WTC11 (cell line): ENCODE results near the gene NACC2. TPM values are rescaled to one million over a fixed set of nuclear protein-coding genes. Genes with fewer than 3 reads are reported as not detected.

ENCODE experiments used
- ATAC-seq: fragments of 200-7000 bp; cut with Tn5 transposase; 2 replicates; pipeline ENCODE4 v1.10.0; 2021; ENCODE audit warnings: mild to moderate bottlenecking, moderate library complexity
- CTCF ChIA-PET: fragments of 300-600 bp; sonication (Branson Sonifier 250); formaldehyde crosslinking; loops from one replicate; lab custom pipeline; 2021; ENCODE audit warnings: antibody characterized with exemption; lab: Charles Lee
- POLR2A ChIA-PET: fragments of 350-600 bp; sonication (Branson Sonifier 250); formaldehyde crosslinking; loops from one replicate; lab custom pipeline; 2021; ENCODE audit warnings: antibody characterized with exemption; lab: Charles Lee
- DNase-seq: peaks from one replicate; pipeline ENCODE4 v3.0.0; 2021; ENCODE audit warnings: low spot score
- H3K27ac Mint-ChIP-seq: 2 replicates; pipeline ENCODE4 v1.8.0; 2021; ENCODE audit warnings: mixed read lengths
- H3K27me3 Mint-ChIP-seq: 2 replicates; pipeline ENCODE4 v1.8.0; 2021; ENCODE audit warnings: low read depth, mild to moderate bottlenecking, moderate library complexity, mixed read lengths
- H3K36me3 Mint-ChIP-seq: 2 replicates; pipeline ENCODE4 v1.8.0; 2021; ENCODE audit warnings: mixed read lengths
- H3K4me1 Mint-ChIP-seq: 2 replicates; pipeline ENCODE4 v1.8.0; 2022; ENCODE audit warnings: mixed read lengths
- H3K4me3 Mint-ChIP-seq: 2 replicates; pipeline ENCODE4 v1.8.0; 2021; ENCODE audit warnings: mild to moderate bottlenecking, moderate library complexity, mixed read lengths
- H3K9me3 Mint-ChIP-seq: 2 replicates; pipeline ENCODE4 v1.8.0; 2021; ENCODE audit warnings: mixed read lengths
- FOXK1 ChIP-seq: sonication (generic); formaldehyde crosslinking; IDR thresholded peaks from 2 replicates; pipeline ENCODE4 v1.8.0; 2022; ENCODE audit warnings: mild to moderate bottlenecking, moderate library complexity, missing genetic modification reagents
- GABPB1 ChIP-seq: sonication (generic); formaldehyde crosslinking; IDR thresholded peaks from 2 replicates; pipeline ENCODE4 v1.8.1; 2023; ENCODE audit warnings: mild to moderate bottlenecking, missing genetic modification reagents
- GRHL2 ChIP-seq: fragments of 250-450 bp; sonication (Bioruptor Pico); IDR thresholded peaks from 2 replicates; pipeline ENCODE4 v1.8.0; 2022; ENCODE audit warnings: mild to moderate bottlenecking, moderate library complexity; ENCODE audit not compliant: insufficient replicate concordance, severe bottlenecking
- KAT7 ChIP-seq: sonication (generic); formaldehyde crosslinking; IDR thresholded peaks from 2 replicates; pipeline ENCODE4 v1.8.1; 2023; ENCODE audit warnings: missing genetic modification reagents, mild to moderate bottlenecking, borderline replicate concordance
- NFYB ChIP-seq: sonication (generic); formaldehyde crosslinking; conservative IDR thresholded peaks from 2 replicates; pipeline ENCODE4 v1.8.0; 2022; ENCODE audit warnings: low read depth, missing genetic modification reagents
- PRRX2 ChIP-seq: fragments of 250-450 bp; sonication (Bioruptor Pico); IDR thresholded peaks from 2 replicates; pipeline ENCODE4 v1.8.0; 2021; ENCODE audit warnings: mild to moderate bottlenecking
- RORB ChIP-seq: fragments of 250-450 bp; sonication (Bioruptor Pico); IDR thresholded peaks from 2 replicates; pipeline ENCODE4 v1.9.0; 2021; ENCODE audit warnings: mild to moderate bottlenecking
- SMAD4 ChIP-seq: sonication (generic); formaldehyde crosslinking; IDR thresholded peaks from 2 replicates; pipeline ENCODE4 v1.8.0; 2022; ENCODE audit warnings: mild to moderate bottlenecking, missing genetic modification reagents
- ZNF232 ChIP-seq: sonication (generic); formaldehyde crosslinking; IDR thresholded peaks from 2 replicates; pipeline ENCODE4 v1.8.0; 2022; ENCODE audit warnings: mild to moderate bottlenecking, missing genetic modification reagents
- ZNF263 ChIP-seq: sonication (generic); formaldehyde crosslinking; IDR thresholded peaks from 2 replicates; pipeline ENCODE4 v1.8.1; 2022; ENCODE audit warnings: low read depth, mild to moderate bottlenecking, moderate library complexity, missing genetic modification reagents
- ZNF416 ChIP-seq: fragments of 250-450 bp; sonication (Bioruptor Pico); IDR thresholded peaks from 2 replicates; pipeline ENCODE4 v1.9.0; 2021; ENCODE audit warnings: mild to moderate bottlenecking, inconsistent platforms
- total RNA-seq: library from RNA; stranded (reverse); gene quantifications from 3 replicates; pipeline ENCODE4 v1.2.3, GENCODE V29; 2021
- TF ChIP-seq, protein P1 (sequence below): sonication (generic); formaldehyde crosslinking; IDR thresholded peaks from 2 replicates; pipeline ENCODE4 v1.8.1; 2022; ENCODE audit warnings: low read depth, missing genetic modification reagents, borderline replicate concordance
- TF ChIP-seq, protein P2 (sequence below): fragments of 250-450 bp; sonication (Bioruptor Pico); conservative IDR thresholded peaks from 2 replicates; pipeline ENCODE4 v1.9.0; 2021; ENCODE audit warnings: mild to moderate bottlenecking
- TF ChIP-seq, protein P3 (sequence below): sonication (generic); formaldehyde crosslinking; IDR thresholded peaks from 2 replicates; pipeline ENCODE4 v1.8.1; 2023; ENCODE audit warnings: mild to moderate bottlenecking, missing genetic modification reagents, borderline replicate concordance
- TF ChIP-seq, protein P4 (sequence below): sonication (generic); formaldehyde crosslinking; IDR thresholded peaks from 2 replicates; pipeline ENCODE4 v1.8.0; 2022; ENCODE audit warnings: mild to moderate bottlenecking, missing genetic modification reagents
- TF ChIP-seq, protein P5 (sequence below): sonication (generic); formaldehyde crosslinking; IDR thresholded peaks from 2 replicates; pipeline ENCODE4 v1.8.1; 2022; ENCODE audit warnings: mild to moderate bottlenecking, moderate library complexity, missing genetic modification reagents
- TF ChIP-seq, protein P6 (sequence below): sonication (generic); formaldehyde crosslinking; IDR thresholded peaks from 2 replicates; pipeline ENCODE4 v1.8.0; 2022; ENCODE audit warnings: mild to moderate bottlenecking, missing genetic modification reagents
- TF ChIP-seq, protein P7 (sequence below): sonication (generic); formaldehyde crosslinking; IDR thresholded peaks from 2 replicates; pipeline ENCODE4 v1.8.0; 2022; ENCODE audit warnings: mild to moderate bottlenecking, missing genetic modification reagents

NACC2 gene
- total RNA-seq, 1 experiment from 2014 or later = 17.1 TPM

DNA sequence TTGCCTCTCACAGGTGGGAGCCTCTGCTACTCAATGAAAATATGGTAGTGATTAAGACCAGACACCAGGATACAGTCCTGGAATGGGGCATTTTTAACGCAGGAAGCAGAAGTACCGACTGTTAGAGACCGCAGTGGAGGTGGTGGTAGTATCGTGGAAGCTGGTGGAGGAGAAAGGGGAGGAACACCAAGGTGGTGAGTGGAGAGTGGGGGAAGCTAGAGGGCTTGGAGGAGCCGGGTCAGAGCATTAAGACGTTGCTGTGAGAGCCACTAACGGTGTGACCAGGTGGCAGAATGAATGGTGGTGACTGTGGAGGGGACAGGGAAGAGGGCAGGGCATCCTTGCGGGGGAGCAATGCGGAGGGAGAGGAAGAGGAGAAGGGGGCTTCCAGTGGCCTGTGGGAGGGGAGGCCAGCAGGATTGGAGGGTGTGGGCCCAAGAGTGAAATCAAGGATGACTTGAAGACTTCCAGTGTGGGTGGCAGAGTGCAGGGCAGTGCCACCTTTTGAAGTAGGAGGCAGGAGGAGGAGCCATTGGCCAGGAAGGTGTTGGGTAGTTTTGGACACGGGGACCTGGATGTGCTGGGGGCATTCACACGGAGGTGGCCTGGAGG lies 132.3 kb downstream of the NACC2 start (continued):
- TF ChIP-seq, protein P1, sequence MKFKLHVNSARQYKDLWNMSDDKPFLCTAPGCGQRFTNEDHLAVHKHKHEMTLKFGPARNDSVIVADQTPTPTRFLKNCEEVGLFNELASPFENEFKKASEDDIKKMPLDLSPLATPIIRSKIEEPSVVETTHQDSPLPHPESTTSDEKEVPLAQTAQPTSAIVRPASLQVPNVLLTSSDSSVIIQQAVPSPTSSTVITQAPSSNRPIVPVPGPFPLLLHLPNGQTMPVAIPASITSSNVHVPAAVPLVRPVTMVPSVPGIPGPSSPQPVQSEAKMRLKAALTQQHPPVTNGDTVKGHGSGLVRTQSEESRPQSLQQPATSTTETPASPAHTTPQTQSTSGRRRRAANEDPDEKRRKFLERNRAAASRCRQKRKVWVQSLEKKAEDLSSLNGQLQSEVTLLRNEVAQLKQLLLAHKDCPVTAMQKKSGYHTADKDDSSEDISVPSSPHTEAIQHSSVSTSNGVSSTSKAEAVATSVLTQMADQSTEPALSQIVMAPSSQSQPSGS = no peak

DNA sequence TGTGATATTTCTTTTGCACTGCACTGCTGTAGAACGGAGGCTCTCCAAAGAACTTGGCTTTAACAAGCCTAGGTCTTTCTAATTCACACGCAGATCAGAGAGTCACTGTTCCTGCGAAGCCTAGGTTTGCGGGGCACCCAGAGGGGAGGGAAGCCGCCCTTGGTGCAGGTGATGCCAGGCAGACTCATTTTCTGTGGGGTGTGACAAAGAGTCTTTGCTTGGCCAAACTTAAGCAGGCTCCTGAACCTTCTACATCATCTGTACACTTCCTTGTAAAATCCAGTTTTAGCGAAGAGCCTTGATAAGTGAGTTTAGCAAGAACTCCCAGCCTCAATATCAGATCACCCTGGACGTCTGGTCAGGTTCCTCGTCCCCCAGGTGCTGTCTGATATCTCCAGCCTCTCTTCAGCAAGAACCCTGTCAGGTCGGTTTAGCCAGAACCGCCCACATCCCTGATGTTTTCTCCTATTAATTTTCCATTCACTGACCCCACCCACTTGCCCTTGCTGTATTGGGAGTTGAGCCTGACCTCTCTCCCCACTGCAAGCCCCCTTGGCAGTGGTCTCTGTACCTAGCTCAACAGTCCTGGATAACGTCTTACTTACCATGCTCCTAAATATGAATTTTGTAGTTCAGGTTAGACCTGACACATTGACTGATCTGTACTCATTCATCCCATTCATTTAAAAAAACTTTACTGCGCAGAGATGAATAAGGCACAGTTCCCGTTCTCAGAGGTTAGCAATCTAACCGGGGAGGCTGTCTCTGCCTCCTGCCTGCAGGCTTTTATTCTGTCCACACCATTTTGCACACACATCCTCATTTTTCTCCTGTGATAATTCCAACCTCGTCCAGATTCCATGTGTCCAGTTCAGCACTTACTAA lies 133.0 kb downstream of the NACC2 start:
- CTCF ChIA-PET = interaction anchor here (1.0 to 2.6 kb wide), 12 partner anchors 7 to 254 kb away, joined by 3 to 12 read pairs (median 4); no protein-coding TSS in a partner anchor
- Mint-ChIP-seq H3K36me3 (no peaks in the 10 kb centered on the region), H3K27me3 (no peaks in the 10 kb centered on the region), H3K27ac (no peak overlapping the region), H3K4me3 (peak overlapping the region; percentile 82), H3K9me3 (no peaks in the 10 kb centered on the region), H3K4me1 (peaks cover 21% of the 10 kb centered on the region)
- DNase-seq (no peak), ATAC-seq (no peak)
- POLR2A ChIA-PET = interaction anchor here (1.0 kb wide), 1 partner anchor 180 kb away, joined by 3 read pairs; no protein-coding TSS in a partner anchor
- TF ChIP-seq, protein P2, sequence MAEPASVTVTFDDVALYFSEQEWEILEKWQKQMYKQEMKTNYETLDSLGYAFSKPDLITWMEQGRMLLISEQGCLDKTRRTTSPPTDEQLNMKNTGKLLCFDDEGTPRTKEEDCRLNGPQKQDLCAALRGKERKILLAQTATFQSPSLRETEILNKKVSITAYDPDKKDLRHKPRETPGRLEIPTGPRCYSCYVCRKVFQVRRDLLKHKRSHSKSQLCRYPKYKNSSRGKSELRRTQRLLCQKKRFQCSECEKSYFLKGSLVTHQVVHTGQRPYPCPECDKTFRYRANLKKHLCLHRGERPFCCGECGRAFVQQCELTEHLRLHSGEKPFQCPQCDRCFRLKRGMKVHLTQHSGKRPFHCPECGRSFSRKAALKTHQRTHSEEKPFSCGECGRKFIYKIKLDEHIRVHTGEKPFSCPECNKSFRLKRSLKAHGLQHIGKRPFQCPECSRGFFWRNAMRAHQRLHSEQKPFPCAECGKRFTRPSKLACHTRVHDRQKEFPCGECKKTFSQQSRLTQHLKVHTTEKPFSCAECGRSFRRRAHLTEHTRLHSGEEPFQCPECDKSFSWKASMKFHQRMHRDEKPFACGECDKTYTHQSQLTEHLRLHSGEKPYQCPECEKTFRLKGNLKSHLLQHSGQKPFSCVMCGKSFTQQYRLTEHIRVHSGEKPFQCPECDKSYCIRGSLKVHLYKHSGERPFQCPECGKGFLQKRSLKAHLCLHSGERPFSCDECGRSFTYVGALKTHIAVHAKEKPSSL = no peak
- TF ChIP-seq, protein P3, sequence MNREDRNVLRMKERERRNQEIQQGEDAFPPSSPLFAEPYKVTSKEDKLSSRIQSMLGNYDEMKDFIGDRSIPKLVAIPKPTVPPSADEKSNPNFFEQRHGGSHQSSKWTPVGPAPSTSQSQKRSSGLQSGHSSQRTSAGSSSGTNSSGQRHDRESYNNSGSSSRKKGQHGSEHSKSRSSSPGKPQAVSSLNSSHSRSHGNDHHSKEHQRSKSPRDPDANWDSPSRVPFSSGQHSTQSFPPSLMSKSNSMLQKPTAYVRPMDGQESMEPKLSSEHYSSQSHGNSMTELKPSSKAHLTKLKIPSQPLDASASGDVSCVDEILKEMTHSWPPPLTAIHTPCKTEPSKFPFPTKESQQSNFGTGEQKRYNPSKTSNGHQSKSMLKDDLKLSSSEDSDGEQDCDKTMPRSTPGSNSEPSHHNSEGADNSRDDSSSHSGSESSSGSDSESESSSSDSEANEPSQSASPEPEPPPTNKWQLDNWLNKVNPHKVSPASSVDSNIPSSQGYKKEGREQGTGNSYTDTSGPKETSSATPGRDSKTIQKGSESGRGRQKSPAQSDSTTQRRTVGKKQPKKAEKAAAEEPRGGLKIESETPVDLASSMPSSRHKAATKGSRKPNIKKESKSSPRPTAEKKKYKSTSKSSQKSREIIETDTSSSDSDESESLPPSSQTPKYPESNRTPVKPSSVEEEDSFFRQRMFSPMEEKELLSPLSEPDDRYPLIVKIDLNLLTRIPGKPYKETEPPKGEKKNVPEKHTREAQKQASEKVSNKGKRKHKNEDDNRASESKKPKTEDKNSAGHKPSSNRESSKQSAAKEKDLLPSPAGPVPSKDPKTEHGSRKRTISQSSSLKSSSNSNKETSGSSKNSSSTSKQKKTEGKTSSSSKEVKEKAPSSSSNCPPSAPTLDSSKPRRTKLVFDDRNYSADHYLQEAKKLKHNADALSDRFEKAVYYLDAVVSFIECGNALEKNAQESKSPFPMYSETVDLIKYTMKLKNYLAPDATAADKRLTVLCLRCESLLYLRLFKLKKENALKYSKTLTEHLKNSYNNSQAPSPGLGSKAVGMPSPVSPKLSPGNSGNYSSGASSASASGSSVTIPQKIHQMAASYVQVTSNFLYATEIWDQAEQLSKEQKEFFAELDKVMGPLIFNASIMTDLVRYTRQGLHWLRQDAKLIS (CRISPR knock-in tag) = no peak
- TF ChIP-seq ZNF263 (no peak), NFYB (CRISPR knock-in tag) (no peak), GRHL2 (CRISPR knock-in tag) (no peak), ZNF232 (CRISPR knock-in tag) (no peak), SMAD4 (CRISPR knock-in tag) (no peak), ZNF416 (CRISPR knock-in tag) (no peak)
- TF ChIP-seq, protein P4, sequence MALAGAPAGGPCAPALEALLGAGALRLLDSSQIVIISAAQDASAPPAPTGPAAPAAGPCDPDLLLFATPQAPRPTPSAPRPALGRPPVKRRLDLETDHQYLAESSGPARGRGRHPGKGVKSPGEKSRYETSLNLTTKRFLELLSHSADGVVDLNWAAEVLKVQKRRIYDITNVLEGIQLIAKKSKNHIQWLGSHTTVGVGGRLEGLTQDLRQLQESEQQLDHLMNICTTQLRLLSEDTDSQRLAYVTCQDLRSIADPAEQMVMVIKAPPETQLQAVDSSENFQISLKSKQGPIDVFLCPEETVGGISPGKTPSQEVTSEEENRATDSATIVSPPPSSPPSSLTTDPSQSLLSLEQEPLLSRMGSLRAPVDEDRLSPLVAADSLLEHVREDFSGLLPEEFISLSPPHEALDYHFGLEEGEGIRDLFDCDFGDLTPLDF (CRISPR knock-in tag) = no peak

DNA sequence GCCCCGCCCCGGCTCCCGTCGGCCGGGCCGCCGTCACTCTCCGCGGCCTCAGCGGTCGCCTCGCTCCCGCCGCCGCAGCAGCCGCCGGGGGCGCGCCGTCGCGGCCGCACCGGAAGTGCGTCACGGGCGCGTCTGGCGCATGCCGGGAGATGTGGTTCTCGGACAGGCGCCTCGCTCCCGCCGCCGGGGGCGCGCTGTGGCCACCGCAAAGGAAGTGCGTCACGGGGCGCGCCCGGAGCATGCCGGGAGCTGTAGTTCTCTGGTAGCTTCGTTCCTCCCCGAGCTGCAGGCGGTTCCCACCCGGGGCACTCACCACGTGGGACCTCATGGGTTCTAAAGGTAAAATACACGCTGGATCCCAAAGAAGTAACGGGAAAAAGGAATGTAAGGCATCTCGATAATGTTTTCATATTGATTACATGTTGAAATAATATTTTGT lies 133.8 kb downstream of the NACC2 start, which contains the start of gene UBAC1:
Gene UBAC1, minus strand, starts transcription at position 97 of the 439 bp plus-strand sequence. CDS start 211 bp downstream, outside the sequence.
- DNase-seq = peak; percentile 94
- ATAC-seq = peak; percentile 85
- ChIA-PET CTCF (interaction anchor here (0.6 to 2.6 kb wide), 17 partner anchors 8 to 306 kb away, joined by 3 to 12 read pairs (median 3); no protein-coding TSS in a partner anchor), POLR2A (interaction anchor here (1.0 kb wide), 1 partner anchor 180 kb away, joined by 3 read pairs; no protein-coding TSS in a partner anchor)
- Mint-ChIP-seq H3K9me3 (no peaks in the 10 kb centered on the region), H3K4me3 (peak within 1 kb of the TSS; percentile 85), H3K27me3 (no peaks in the 10 kb centered on the region), H3K4me1 (peaks cover 21% of the 10 kb centered on the region), H3K36me3 (no peaks in the 10 kb centered on the region), H3K27ac (no peak within 1 kb of the TSS)
- TF ChIP-seq, protein P5, sequence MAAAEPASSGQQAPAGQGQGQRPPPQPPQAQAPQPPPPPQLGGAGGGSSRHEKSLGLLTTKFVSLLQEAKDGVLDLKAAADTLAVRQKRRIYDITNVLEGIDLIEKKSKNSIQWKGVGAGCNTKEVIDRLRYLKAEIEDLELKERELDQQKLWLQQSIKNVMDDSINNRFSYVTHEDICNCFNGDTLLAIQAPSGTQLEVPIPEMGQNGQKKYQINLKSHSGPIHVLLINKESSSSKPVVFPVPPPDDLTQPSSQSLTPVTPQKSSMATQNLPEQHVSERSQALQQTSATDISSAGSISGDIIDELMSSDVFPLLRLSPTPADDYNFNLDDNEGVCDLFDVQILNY = peak; percentile 65; the same call in 1 of the 2 replicates
- TF ChIP-seq ZNF263 (no peak), FOXK1 (peak; percentile 48; the same call in 1 of the 2 replicates), RORB (CRISPR knock-in tag) (no peak), PRRX2 (CRISPR knock-in tag) (no peak), GABPB1 (CRISPR knock-in tag) (peak; percentile 89; the same call in 1 of the 2 replicates), KAT7 (no peak)
- TF ChIP-seq, protein P6, sequence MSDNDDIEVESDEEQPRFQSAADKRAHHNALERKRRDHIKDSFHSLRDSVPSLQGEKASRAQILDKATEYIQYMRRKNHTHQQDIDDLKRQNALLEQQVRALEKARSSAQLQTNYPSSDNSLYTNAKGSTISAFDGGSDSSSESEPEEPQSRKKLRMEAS (CRISPR knock-in tag) = peak; percentile 33; the same call in 1 of the 2 replicates
- TF ChIP-seq, protein P7, sequence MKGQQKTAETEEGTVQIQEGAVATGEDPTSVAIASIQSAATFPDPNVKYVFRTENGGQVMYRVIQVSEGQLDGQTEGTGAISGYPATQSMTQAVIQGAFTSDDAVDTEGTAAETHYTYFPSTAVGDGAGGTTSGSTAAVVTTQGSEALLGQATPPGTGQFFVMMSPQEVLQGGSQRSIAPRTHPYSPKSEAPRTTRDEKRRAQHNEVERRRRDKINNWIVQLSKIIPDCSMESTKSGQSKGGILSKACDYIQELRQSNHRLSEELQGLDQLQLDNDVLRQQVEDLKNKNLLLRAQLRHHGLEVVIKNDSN (CRISPR knock-in tag) = peak; percentile 23; the same call in 1 of the 2 replicates
